Esophagus squamous epithelium (tissue), 4 donors: Measurements from ENCODE around the gene LRRC10.

ENCODE experiments used
- CTCF ChIP-seq, 6 experiments: fragments of 450-650 bp in 4 of 6; fragments of 200-600 bp in 2 of 6; sonication (generic) in 2 of 6; IDR thresholded peaks; one replicate each; pipeline ENCODE4 v1.5.1; 2016 to 2019; ENCODE audit warnings: antibody characterized with exemption in 6 of 6, mild to moderate bottlenecking in 4 of 6, moderate library complexity in 4 of 6
- POLR2A ChIP-seq, 4 donors: fragments of 450-650 bp; IDR thresholded peaks; one replicate each; pipeline ENCODE4 v1.6.1; 2017; ENCODE audit warnings: antibody characterized with exemption in 4 of 4, mild to moderate bottlenecking in 4 of 4, moderate library complexity in 3 of 4

- TF ChIP-seq POLR2A (IDR thresholded peaks at IDR 0.05), result no peak
- TF ChIP-seq CTCF (IDR thresholded peaks at IDR 0.05), result no peak
Measured at GRCh38 chr12:69616025-69616424, 5.3 kb upstream of the LRRC10 start.
